H1 (cell line): ENCODE data around the gene CELSR1. TPM values are rescaled to one million over a fixed set of nuclear protein-coding genes. Genes with fewer than 3 reads are reported as not detected.

Experiments
- CTCF ChIA-PET: fragments of 300-600 bp; sonication (Branson Sonifier 250); formaldehyde crosslinking; loops from one replicate; lab custom pipeline; 2021; ENCODE audit not compliant: partially characterized antibody; lab: Charles Lee
- POLR2A ChIA-PET: fragments of 300-600 bp; sonication (Branson Sonifier 250); formaldehyde crosslinking; loops from one replicate; lab custom pipeline; 2021; ENCODE audit warnings: inconsistent platforms; ENCODE audit not compliant: partially characterized antibody; lab: Charles Lee
- DNase-seq, 2 experiments: peaks; one replicate each; pipeline versions ENCODE4 v3.0.0 to v3.0.0-alpha.2; 2010 to 2022; ENCODE audit warnings: low spot score in 2 of 2, low read depth in 1 of 2, mixed read lengths in 1 of 2
- FAIRE-seq: peaks from 2 replicates; lab custom pipeline; 2011; peaks lifted over from hg19 to GRCh38; lab: Jason Lieb, UNC
- H2AFZ ChIP-seq: 2 replicates; pipeline ENCODE4 v1.8.1; 2012; ENCODE audit warnings: low read length, inconsistent platforms
- H2AK5ac ChIP-seq: 2 replicates; pipeline ENCODE4 v1.6.1; 2013; ENCODE audit warnings: low read depth, low read length
- H2BK120ac ChIP-seq: replicated peaks from 2 replicates; pipeline ENCODE3; 2013; ENCODE audit warnings: low read depth, low read length, inconsistent platforms
- H2BK12ac ChIP-seq: 2 replicates; pipeline ENCODE4 v1.6.1; 2013; ENCODE audit warnings: low read depth, low read length
- H2BK15ac ChIP-seq: 2 replicates; pipeline ENCODE4 v1.6.1; 2013; ENCODE audit warnings: low read length
- H2BK20ac ChIP-seq: 2 replicates; pipeline ENCODE4 v1.6.1; 2013; ENCODE audit warnings: low read length
- H2BK5ac ChIP-seq: 2 replicates; pipeline ENCODE4 v1.6.1; 2013; ENCODE audit warnings: low read depth, low read length
- H3K14ac ChIP-seq: 2 replicates; pipeline ENCODE4 v1.6.1; 2013; ENCODE audit warnings: inconsistent platforms; ENCODE audit not compliant: insufficient read length
- H3K18ac ChIP-seq: 2 replicates; pipeline ENCODE4 v1.6.1; 2013; ENCODE audit warnings: low read length; ENCODE audit errors: extremely low read depth
- H3K23ac ChIP-seq: 2 replicates; pipeline ENCODE4 v1.6.1; 2013; ENCODE audit warnings: inconsistent platforms; ENCODE audit not compliant: insufficient read length
- H3K23me2 ChIP-seq: 2 replicates; pipeline ENCODE4 v1.6.1; 2013; ENCODE audit warnings: low read depth, low read length
- H3K27ac ChIP-seq: 2 replicates; pipeline ENCODE4 v1.6.1; 2011; ENCODE audit warnings: low read depth, low read length, inconsistent platforms
- H3K27me3 ChIP-seq, 4 experiments: replicated peaks in 1 of 4; 1 replicate in 1 of 4; 2 replicates in 3 of 4; pipeline versions ENCODE4 v1.6.1 to v1.8.1; 2011 to 2013; ENCODE audit warnings: low read length in 3 of 4, mild to moderate bottlenecking in 3 of 4, inconsistent platforms in 2 of 4, mixed read lengths in 2 of 4, moderate library complexity in 1 of 4; ENCODE audit not compliant: control insufficient read depth in 3 of 4, insufficient read depth in 3 of 4; ENCODE audit errors: extremely low read depth in 1 of 4
- H3K36me3 ChIP-seq, 4 experiments: 2 replicates each; pipeline versions ENCODE4 v1.6.1 to v1.8.1; 2011 to 2013; ENCODE audit warnings: mild to moderate bottlenecking in 4 of 4, low read length in 3 of 4, moderate library complexity in 2 of 4, control low read depth in 1 of 4, inconsistent platforms in 1 of 4; ENCODE audit not compliant: insufficient read depth in 4 of 4, control insufficient read depth in 2 of 4
- H3K4ac ChIP-seq: replicated peaks from 2 replicates; pipeline ENCODE3; 2013; ENCODE audit warnings: low read length, low read depth, mixed read lengths, inconsistent platforms; ENCODE audit not compliant: insufficient read length
- H3K4me1 ChIP-seq, 4 experiments: replicated peaks in 1 of 4; 1 replicate in 1 of 4; 2 replicates in 3 of 4; pipeline versions ENCODE4 v1.6.1 to v1.8.1; 2011 to 2013; ENCODE audit warnings: low read length in 3 of 4, inconsistent platforms in 2 of 4, mixed read lengths in 1 of 4; ENCODE audit not compliant: insufficient read depth in 4 of 4, control insufficient read depth in 3 of 4
- H3K4me2 ChIP-seq, 2 experiments: 2 replicates each; pipeline versions ENCODE4 v1.6.1 to v1.8.1; 2011 to 2013; ENCODE audit warnings: low read depth in 2 of 2, low read length in 2 of 2, control low read depth in 1 of 2, inconsistent platforms in 1 of 2, mild to moderate bottlenecking in 1 of 2; ENCODE audit not compliant: insufficient read depth in 1 of 2
- H3K4me3 ChIP-seq, 4 experiments: fragments of 200-600, 300-600 bp in 1 of 4; sonication (generic), shearing (Covaris generic), sonication (Bioruptor Twin) in 1 of 4; 2 replicates each; pipeline versions ENCODE4 v1.5.1 to v1.8.1; 2011 to 2016; ENCODE audit warnings: low read length in 4 of 4, low read depth in 3 of 4, control low read depth in 2 of 4, inconsistent platforms in 2 of 4, mild to moderate bottlenecking in 2 of 4, mixed read lengths in 1 of 4, moderate library complexity in 1 of 4; ENCODE audit not compliant: insufficient read depth in 2 of 4; ENCODE audit errors: extremely low read depth in 1 of 4
- H3K56ac ChIP-seq: replicated peaks from 2 replicates; pipeline ENCODE3; 2013; ENCODE audit warnings: low read depth, mild to moderate bottlenecking, mixed read lengths, low read length, inconsistent platforms; ENCODE audit not compliant: insufficient read length
- H3K79me1 ChIP-seq: 2 replicates; pipeline ENCODE4 v1.6.1; 2013; ENCODE audit warnings: low read depth, low read length, control low read depth
- H3K79me2 ChIP-seq, 2 experiments: 2 replicates each; pipeline versions ENCODE4 v1.6.1 to v1.8.1; 2012 to 2013; ENCODE audit warnings: low read length in 2 of 2, mild to moderate bottlenecking in 2 of 2, inconsistent platforms in 1 of 2; ENCODE audit not compliant: insufficient read depth in 2 of 2, control insufficient read depth in 1 of 2
- H3K9ac ChIP-seq, 4 experiments: replicated peaks in 1 of 4; 1 replicate in 1 of 4; 2 replicates in 3 of 4; pipeline versions ENCODE4 v1.6.1 to v1.8.1; 2011 to 2013; ENCODE audit warnings: low read depth in 3 of 4, low read length in 3 of 4, control low read depth in 2 of 4, mild to moderate bottlenecking in 2 of 4, moderate library complexity in 2 of 4, inconsistent platforms in 1 of 4; ENCODE audit errors: extremely low read depth in 1 of 4
- H3K9me3 ChIP-seq, 2 experiments: 2 replicates each; pipeline versions ENCODE4 v1.6.1 to v1.8.1; 2012 to 2013; ENCODE audit warnings: mild to moderate bottlenecking in 2 of 2, moderate library complexity in 2 of 2, control low read depth in 1 of 2, inconsistent platforms in 1 of 2, low read depth in 1 of 2, low read length in 1 of 2, mixed read lengths in 1 of 2; ENCODE audit not compliant: insufficient read depth in 2 of 2
- H4K20me1 ChIP-seq, 2 experiments: replicated peaks in 1 of 2; 2 replicates each; pipeline versions ENCODE3 to v1.8.1; 2011 to 2013; ENCODE audit warnings: inconsistent platforms in 2 of 2, low read length in 2 of 2, mild to moderate bottlenecking in 1 of 2; ENCODE audit not compliant: insufficient read depth in 2 of 2, control insufficient read depth in 1 of 2
- H4K5ac ChIP-seq: 2 replicates; pipeline ENCODE4 v1.6.1; 2013; ENCODE audit warnings: low read length, low read depth, mixed read lengths, inconsistent platforms; ENCODE audit not compliant: insufficient read length
- H4K8ac ChIP-seq: 2 replicates; pipeline ENCODE4 v1.8.0; 2013; ENCODE audit warnings: mild to moderate bottlenecking, moderate library complexity, low read length, inconsistent platforms; ENCODE audit not compliant: insufficient read depth; ENCODE audit errors: extremely low read depth
- H4K91ac ChIP-seq: replicated peaks from 2 replicates; pipeline ENCODE3; 2013; ENCODE audit warnings: low read length, mixed read lengths, inconsistent platforms; ENCODE audit not compliant: insufficient read length
- E2F6 ChIP-seq: IDR thresholded peaks from 2 replicates; pipeline ENCODE4 v1.6.1; 2012; ENCODE audit warnings: inconsistent platforms
- PHF8 ChIP-seq: fragments of 200-600 bp; sonication (generic); conservative IDR thresholded peaks from 2 replicates; pipeline ENCODE4 v1.7.1; 2012; ENCODE audit warnings: low read depth, mild to moderate bottlenecking, inconsistent platforms, low read length, moderate library complexity
- POLR2A ChIP-seq, 2 experiments: IDR thresholded peaks; 1 replicate in 1 of 2; 2 replicates in 1 of 2; pipeline ENCODE4 v1.6.1; 2011; ENCODE audit warnings: low read depth in 2 of 2, low read length in 2 of 2, mild to moderate bottlenecking in 2 of 2; ENCODE audit errors: control extremely low read depth in 1 of 2
- POU5F1 ChIP-seq: IDR thresholded peaks from 2 replicates; pipeline ENCODE4 v1.6.1; 2011; ENCODE audit warnings: low read depth, mild to moderate bottlenecking, low read length, moderate library complexity
- RBBP5 ChIP-seq: IDR thresholded peaks from 2 replicates; pipeline ENCODE4 v1.7.1; 2012; ENCODE audit warnings: low read depth, mild to moderate bottlenecking, inconsistent platforms, low read length, moderate library complexity, borderline replicate concordance
- RFX5 ChIP-seq: IDR thresholded peaks from 2 replicates; pipeline ENCODE4 v1.6.1; 2011; ENCODE audit warnings: low read depth, low read length, improper control_type of control experiment, borderline replicate concordance
- RXRA ChIP-seq: IDR thresholded peaks from 2 replicates; pipeline ENCODE4 v1.6.1; 2011; ENCODE audit warnings: low read depth, mild to moderate bottlenecking, low read length, moderate library complexity; ENCODE audit not compliant: insufficient read depth
- SAP30 ChIP-seq: fragments of 300-600 bp; sonication (generic); IDR thresholded peaks from 2 replicates; pipeline ENCODE4 v1.7.1; 2012; ENCODE audit warnings: low read length, moderate library complexity, mild to moderate bottlenecking, inconsistent platforms; ENCODE audit not compliant: insufficient read depth, insufficient replicate concordance
- SIN3A ChIP-seq, 2 experiments: IDR thresholded peaks in 1 of 2; conservative IDR thresholded peaks in 1 of 2; 2 replicates each; pipeline ENCODE4 v1.6.1; 2011 to 2012; ENCODE audit warnings: low read length in 2 of 2, improper control_type of control experiment in 1 of 2, low read depth in 1 of 2, mild to moderate bottlenecking in 1 of 2
- SIX5 ChIP-seq: IDR thresholded peaks from 2 replicates; pipeline ENCODE4 v1.6.1; 2011; ENCODE audit warnings: mild to moderate bottlenecking, low read depth, low read length
- SP4 ChIP-seq: IDR thresholded peaks from 2 replicates; pipeline ENCODE4 v1.6.1; 2012; ENCODE audit warnings: low read length, inconsistent platforms
- ZNF274 ChIP-seq: IDR thresholded peaks from 2 replicates; pipeline ENCODE4 v1.7.0; 2012; ENCODE audit warnings: low read length, borderline replicate concordance; ENCODE audit errors: extremely low read depth
- WGBS, 2 experiments: shearing (Covaris generic) in 1 of 2; methylation state at CpG; one replicate each; pipeline versions ENCODE4 v1.1.6 to v1.1.7; 2013 to 2015; ENCODE audit warnings: low lambda C conversion rate in 2 of 2, mixed read lengths in 2 of 2, inconsistent platforms in 1 of 2, low coverage in 1 of 2, missing lambda C conversion rate in 1 of 2; ENCODE audit not compliant: insufficient replicate concordance in 2 of 2, insufficient coverage in 1 of 2, insufficient read length in 1 of 2; ENCODE audit errors: extremely low coverage in 1 of 2, missing lambda C conversion rate in 1 of 2; 5-methylcytosine and 5-hydroxymethylcytosine counted together
- polyA plus RNA-seq, 7 experiments: library from polyadenylated mRNA; depleted of rRNA in 3 of 7; stranded (reverse) in 5 of 7; unstranded in 2 of 7; fragments of >200 nt in 5 of 7; fragments of 200-250 nt in 2 of 7; gene quantifications; 1 replicate in 5 of 7; 2 replicates in 1 of 7; 4 replicates in 1 of 7; pipeline versions ENCODE4 v1.2.1 to v1.2.3, GENCODE V29; 2011 to 2013; ENCODE audit warnings: missing spikeins in 2 of 7, mixed read lengths in 2 of 7
- total RNA-seq: library from RNA; stranded (reverse); fragmentation: NEBNext Ultra II Directional; extraction: Animal tissue kit (Norgen Biotek cat#: 25700); gene quantifications from 2 replicates; pipeline ENCODE4 v1.2.1, GENCODE V29; 2021

The CELSR1 gene
- total and polyA plus RNA-seq, 2 of the 8 experiments (the other 6 are each of a cell fraction or from before 2014, with no cell fraction given): 9.0 to 12.4 TPM

GRCh38 chr22:46465345-46465720, 72.1 kb downstream of the CELSR1 start:
- Histone ChIP-seq H4K5ac (no peak overlapping the region), H3K27ac (no peak overlapping the region), H3K4me3 (no peak overlapping the region), H3K9me3 (no peaks in the 10 kb centered on the region), H3K18ac (no peak overlapping the region), H4K20me1 (peaks cover 0 to 4% of the 10 kb centered on the region in 2 experiments), H4K8ac (no peak overlapping the region), H3K23ac (no peak overlapping the region), H3K56ac (no peak overlapping the region), H2BK5ac (no peak overlapping the region), H2AFZ (no peak overlapping the region), H3K79me2 (no peaks in the 10 kb centered on the region), H3K27me3 (no peaks in the 10 kb centered on the region), H4K91ac (no peak overlapping the region), H3K36me3 (no peaks in the 10 kb centered on the region; a peak in 1 of 8 replicates), H3K23me2 (no peaks in the 10 kb centered on the region), H3K4me1 (peaks cover 0 to 3% (median 0%) of the 10 kb centered on the region in 4 experiments; a peak in 2 of 7 replicates), H3K4me2 (no peak overlapping the region), H2BK20ac (no peak overlapping the region), H3K14ac (no peak overlapping the region), H3K9ac (no peak overlapping the region), H3K4ac (no peak overlapping the region), H2AK5ac (no peak overlapping the region), H2BK15ac (no peak overlapping the region), H2BK12ac (no peak overlapping the region), H3K79me1 (no peaks in the 10 kb centered on the region), H2BK120ac (no peak overlapping the region)
- 80% methylated on average over 11 of the region's 11 CpGs; no CpG with 5 or more reads in 1 of the 2 experiments for WGBS, 2 experiments
- TF ChIP-seq ZNF274 (no peak), E2F6 (no peak), RFX5 (no peak), SIX5 (no peak), PHF8 (no peak), SP4 (no peak), RXRA (no peak), SIN3A (conservative IDR thresholded peaks at IDR 0.05 in 1 of 2, IDR thresholded peaks at IDR 0.05 in 1 of 2; ENCODE audit: low read depth in 1 of 2, low read length in 2 of 2) (no peak), SAP30 (no peak), POLR2A (IDR thresholded peaks at IDR 0.05; ENCODE audit: control extremely low read depth in 1 of 2, low read depth in 2 of 2, low read length in 2 of 2) (no peak), RBBP5 (no peak), POU5F1 (no peak)
- DNase-seq: no peak
- CTCF ChIA-PET: interaction anchor here (0.7 to 1.1 kb wide), 2 partner anchors 9 to 76 kb away, joined by 3 read pairs; no protein-coding TSS in a partner anchor
- POLR2A ChIA-PET: no interaction called here
- FAIRE-seq: no peak
